HepG2 (cell line): ENCODE data around the gene SLC45A3. TPM values are rescaled to one million over a fixed set of nuclear protein-coding genes. Genes with fewer than 3 reads are reported as not detected.

ENCODE experiments used
- ATF7 ChIP-seq, 2 experiments: fragments of 450-650 bp in 1 of 2; sonication (generic) in 1 of 2; formaldehyde crosslinking in 1 of 2; IDR thresholded peaks; 2 replicates each; pipeline versions ENCODE4 v1.4.0 to v1.6.1; 2016 to 2020; ENCODE audit warnings: antibody characterized with exemption in 1 of 2, mild to moderate bottlenecking in 1 of 2, missing genetic modification reagents in 1 of 2
- ATF7-NPFF ChIP-seq: sonication (generic); formaldehyde crosslinking; IDR thresholded peaks from 2 replicates; pipeline ENCODE4 v1.8.1; 2023; ENCODE audit warnings: mild to moderate bottlenecking, low read depth, missing genetic modification reagents, moderate library complexity
- CBFB ChIP-seq: sonication (generic); formaldehyde crosslinking; IDR thresholded peaks from 2 replicates; pipeline ENCODE4 v1.4.0; 2020; ENCODE audit warnings: missing genetic modification reagents
- CEBPB ChIP-seq: IDR thresholded peaks from 2 replicates; pipeline ENCODE4 v1.6.1; 2011; ENCODE audit warnings: low read depth, low read length, improper control_type of control experiment, borderline replicate concordance
- CHD2 ChIP-seq: IDR thresholded peaks from 2 replicates; pipeline ENCODE4 v1.6.1; 2011; ENCODE audit warnings: low read depth, low read length, improper control_type of control experiment
- FOXM1 ChIP-seq: sonication (generic); formaldehyde crosslinking; IDR thresholded peaks from 2 replicates; pipeline ENCODE4 v1.5.0; 2020; ENCODE audit warnings: missing genetic modification reagents
- HNRNPK ChIP-seq: fragments of 200-400 bp; formaldehyde crosslinking; IDR thresholded peaks from 2 replicates; pipeline ENCODE4 v1.6.1; 2018; ENCODE audit warnings: low read length, low read depth, moderate library complexity, mild to moderate bottlenecking; ENCODE audit not compliant: poor library complexity, severe bottlenecking
- NR2F1 ChIP-seq, 2 experiments: fragments of 450-650 bp in 1 of 2; formaldehyde crosslinking in 1 of 2; IDR thresholded peaks; 2 replicates each; pipeline versions ENCODE4 v1.5.0 to v1.6.1; 2016 to 2020; ENCODE audit warnings: mild to moderate bottlenecking in 1 of 2, missing compliant biosample characterization in 1 of 2, missing genetic modification reagents in 1 of 2, moderate library complexity in 1 of 2
- RBFOX2 ChIP-seq: fragments of 200-400 bp; formaldehyde crosslinking; IDR thresholded peaks from 2 replicates; pipeline ENCODE4 v1.6.1; 2017; ENCODE audit warnings: low read depth, mild to moderate bottlenecking, low read length
- SAP130 ChIP-seq: IDR thresholded peaks from 2 replicates; pipeline ENCODE4 v1.6.1; 2016; ENCODE audit warnings: low read depth
- STAG1 ChIP-seq: sonication (generic); formaldehyde crosslinking; IDR thresholded peaks from 2 replicates; pipeline ENCODE4 v1.4.0; 2020; ENCODE audit warnings: missing genetic modification reagents
- WIZ ChIP-seq: sonication (generic); formaldehyde crosslinking; IDR thresholded peaks from 2 replicates; pipeline ENCODE4 v1.5.1; 2020; ENCODE audit warnings: mild to moderate bottlenecking, missing genetic modification reagents
- ZBTB26 ChIP-seq: IDR thresholded peaks from 2 replicates; pipeline ENCODE4 v1.6.1; 2016; ENCODE audit warnings: missing compliant biosample characterization, missing genetic modification reagents, borderline replicate concordance
- ZFAT ChIP-seq: sonication (generic); formaldehyde crosslinking; conservative IDR thresholded peaks from 2 replicates; pipeline ENCODE4 v1.8.1; 2023; ENCODE audit warnings: missing genetic modification reagents, inconsistent platforms
- ZFP1 ChIP-seq: IDR thresholded peaks from 2 replicates; pipeline ENCODE4 v1.6.1; 2016
- ZNF317 ChIP-seq: sonication (generic); formaldehyde crosslinking; IDR thresholded peaks from 2 replicates; pipeline ENCODE4 v1.5.0; 2020; ENCODE audit warnings: mild to moderate bottlenecking, missing genetic modification reagents
- ZNF382 ChIP-seq: sonication (generic); formaldehyde crosslinking; IDR thresholded peaks from 2 replicates; pipeline ENCODE4 v1.5.0; 2020; ENCODE audit warnings: missing genetic modification reagents, mild to moderate bottlenecking, borderline replicate concordance
- ZNF597 ChIP-seq: sonication (generic); formaldehyde crosslinking; IDR thresholded peaks from 2 replicates; pipeline ENCODE4 v1.5.0; 2020; ENCODE audit warnings: missing genetic modification reagents
- ZNF720 ChIP-seq: sonication (generic); formaldehyde crosslinking; IDR thresholded peaks from 2 replicates; pipeline ENCODE4 v1.4.0; 2020; ENCODE audit warnings: missing genetic modification reagents
- ZSCAN25 ChIP-seq: sonication (generic); formaldehyde crosslinking; IDR thresholded peaks from 2 replicates; pipeline ENCODE4 v1.8.0; 2022; ENCODE audit warnings: mild to moderate bottlenecking, missing genetic modification reagents
- polyA plus RNA-seq, 8 experiments: library from polyadenylated mRNA; depleted of rRNA in 3 of 8; stranded (reverse) in 7 of 8; unstranded in 1 of 8; fragments of >200 nt; fragmentation: Illumina TruSeq in 4 of 8; extraction: Trizol in 4 of 8; gene quantifications; 2 replicates each; pipeline versions ENCODE4 v1.2.1 to v1.2.3, GENCODE V29; 2011 to 2016; ENCODE audit warnings: low read depth in 4 of 8, missing spikeins in 1 of 8, mixed read lengths in 1 of 8; ENCODE audit not compliant: insufficient read depth in 1 of 8
- total RNA-seq, 5 experiments: library from RNA; depleted of rRNA; stranded (reverse); fragments of >200 nt; fragmentation: Illumina TruSeq; extraction: Trizol; gene quantifications; 2 replicates each; pipeline ENCODE4 v1.2.3, GENCODE V29; 2016; ENCODE audit warnings: low read depth in 1 of 5
- TF ChIP-seq, protein P1 (sequence below): sonication (generic); formaldehyde crosslinking; IDR thresholded peaks from 2 replicates; pipeline ENCODE4 v1.4.0; 2020; ENCODE audit warnings: missing genetic modification reagents
- TF ChIP-seq, protein P2 (sequence below): sonication (generic); formaldehyde crosslinking; IDR thresholded peaks from 2 replicates; pipeline ENCODE4 v1.4.0; 2020; ENCODE audit warnings: missing genetic modification reagents, borderline replicate concordance
- TF ChIP-seq, protein P3 (sequence below): sonication (generic); formaldehyde crosslinking; IDR thresholded peaks from 2 replicates; pipeline ENCODE4 v1.8.0; 2022; ENCODE audit warnings: missing genetic modification reagents, low read depth, mild to moderate bottlenecking, borderline replicate concordance

SLC45A3 gene
- total and polyA plus RNA-seq, 2 of the 13 experiments (the other 11 are each of a cell fraction or from before 2014, with no cell fraction given), result 3.4 to 4.1 TPM

- TF ChIP-seq ATF7 (IDR thresholded peaks at IDR 0.05) (no peak), ATF7 (CRISPR knock-in tag; IDR thresholded peaks at IDR 0.05) (no peak), WIZ (no peak), ATF7-NPFF (CRISPR knock-in tag) (no peak), ZFP1 (CRISPR knock-in tag) (no peak), ZNF597 (CRISPR knock-in tag) (no peak), SAP130 (CRISPR knock-in tag) (no peak), ZNF317 (CRISPR knock-in tag) (no peak), ZFAT (CRISPR knock-in tag) (no peak), ZBTB26 (CRISPR knock-in tag) (no peak), FOXM1 (CRISPR knock-in tag) (no peak), RBFOX2 (peak; percentile 59; the same call in 1 of the 2 replicates), CEBPB (no peak), CBFB (no peak), ZNF382 (no peak), ZSCAN25 (CRISPR knock-in tag) (0 out of 2 replicates have a peak, but pooled peaks have one; percentile 19), HNRNPK (peak; percentile 53), CHD2 (no peak), ZNF720 (CRISPR knock-in tag) (no peak), NR2F1 (CRISPR knock-in tag; IDR thresholded peaks at IDR 0.05) (no peak), STAG1 (CRISPR knock-in tag) (no peak)
- TF ChIP-seq, protein P1, sequence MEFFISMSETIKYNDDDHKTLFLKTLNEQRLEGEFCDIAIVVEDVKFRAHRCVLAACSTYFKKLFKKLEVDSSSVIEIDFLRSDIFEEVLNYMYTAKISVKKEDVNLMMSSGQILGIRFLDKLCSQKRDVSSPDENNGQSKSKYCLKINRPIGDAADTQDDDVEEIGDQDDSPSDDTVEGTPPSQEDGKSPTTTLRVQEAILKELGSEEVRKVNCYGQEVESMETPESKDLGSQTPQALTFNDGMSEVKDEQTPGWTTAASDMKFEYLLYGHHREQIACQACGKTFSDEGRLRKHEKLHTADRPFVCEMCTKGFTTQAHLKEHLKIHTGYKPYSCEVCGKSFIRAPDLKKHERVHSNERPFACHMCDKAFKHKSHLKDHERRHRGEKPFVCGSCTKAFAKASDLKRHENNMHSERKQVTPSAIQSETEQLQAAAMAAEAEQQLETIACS (CRISPR knock-in tag), result peak; percentile 32; the same call in 1 of the 2 replicates
- TF ChIP-seq, protein P2, sequence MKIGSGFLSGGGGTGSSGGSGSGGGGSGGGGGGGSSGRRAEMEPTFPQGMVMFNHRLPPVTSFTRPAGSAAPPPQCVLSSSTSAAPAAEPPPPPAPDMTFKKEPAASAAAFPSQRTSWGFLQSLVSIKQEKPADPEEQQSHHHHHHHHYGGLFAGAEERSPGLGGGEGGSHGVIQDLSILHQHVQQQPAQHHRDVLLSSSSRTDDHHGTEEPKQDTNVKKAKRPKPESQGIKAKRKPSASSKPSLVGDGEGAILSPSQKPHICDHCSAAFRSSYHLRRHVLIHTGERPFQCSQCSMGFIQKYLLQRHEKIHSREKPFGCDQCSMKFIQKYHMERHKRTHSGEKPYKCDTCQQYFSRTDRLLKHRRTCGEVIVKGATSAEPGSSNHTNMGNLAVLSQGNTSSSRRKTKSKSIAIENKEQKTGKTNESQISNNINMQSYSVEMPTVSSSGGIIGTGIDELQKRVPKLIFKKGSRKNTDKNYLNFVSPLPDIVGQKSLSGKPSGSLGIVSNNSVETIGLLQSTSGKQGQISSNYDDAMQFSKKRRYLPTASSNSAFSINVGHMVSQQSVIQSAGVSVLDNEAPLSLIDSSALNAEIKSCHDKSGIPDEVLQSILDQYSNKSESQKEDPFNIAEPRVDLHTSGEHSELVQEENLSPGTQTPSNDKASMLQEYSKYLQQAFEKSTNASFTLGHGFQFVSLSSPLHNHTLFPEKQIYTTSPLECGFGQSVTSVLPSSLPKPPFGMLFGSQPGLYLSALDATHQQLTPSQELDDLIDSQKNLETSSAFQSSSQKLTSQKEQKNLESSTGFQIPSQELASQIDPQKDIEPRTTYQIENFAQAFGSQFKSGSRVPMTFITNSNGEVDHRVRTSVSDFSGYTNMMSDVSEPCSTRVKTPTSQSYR, result no peak
- TF ChIP-seq, protein P3, sequence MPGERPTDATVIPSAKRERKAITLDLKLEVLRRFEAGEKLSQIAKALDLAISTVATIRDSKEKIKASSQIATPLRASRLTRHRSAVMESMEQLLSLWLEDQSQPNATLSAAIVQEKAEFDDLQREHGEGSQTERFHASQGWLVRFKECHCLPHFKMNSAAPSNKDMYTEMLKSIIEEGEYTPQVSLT (CRISPR knock-in tag), result no peak
Observed at GRCh38 chr1:205680073-205680851, at the start of gene SLC45A3 (continued).
